Activated CD4-positive, alpha-beta T cell treated with anti-CD3 and anti-CD28 coated beads, Interleukin-10, Interleukin-2, amounts not matched to agents 100 ng/mL and 50 ng/mL, durations not matched to agents 16 hours and 8 hours (primary cell): ENCODE measurements around the gene LIPJ.

ENCODE experiments used
- DNase-seq: peaks from one replicate; pipeline ENCODE4 v3.0.0-alpha.2; 2020

LIPJ gene

GRCh38 chr10:88608052-88608732, 21.6 kb downstream of the LIPJ start:
- DNase-seq, result no peak

- DNase-seq, result no peak
These were observed 22.2 kb downstream of the LIPJ start for GRCh38 chr10:88608780-88609179.

GRCh38 chr10:88616250-88616977, 29.9 kb downstream of the LIPJ start:
- DNase-seq, result no peak

GRCh38 chr10:88617772-88618300, 31.3 kb downstream of the LIPJ start:
- no peak for DNase-seq

GRCh38 chr10:88618496-88618895, 31.9 kb downstream of the LIPJ start:
- no peak for DNase-seq

GRCh38 chr10:88620441-88620840, 33.9 kb downstream of the LIPJ start:
- DNase-seq, result no peak

GRCh38 chr10:88623835-88624234, 37.3 kb downstream of the LIPJ start:
- DNase-seq, result no peak

- no peak for DNase-seq
These were observed 38.3 kb downstream of the LIPJ start for GRCh38 chr10:88624840-88625239.

GRCh38 chr10:88640186-88640585, 53.6 kb downstream of the LIPJ start:
- no peak for DNase-seq

- DNase-seq, result no peak
These were observed 55.6 kb downstream of the LIPJ start for GRCh38 chr10:88642209-88642608.

GRCh38 chr10:88642963-88643362, 56.4 kb downstream of the LIPJ start:
- peak; percentile 58 for DNase-seq

GRCh38 chr10:88647061-88647615, 60.6 kb downstream of the LIPJ start:
- DNase-seq, result no peak

GRCh38 chr10:88651101-88651551, 64.6 kb downstream of the LIPJ start:
- DNase-seq, result peak; percentile 4

GRCh38 chr10:88652616-88653015, 66.1 kb downstream of the LIPJ start:
- no peak for DNase-seq
